ENCODE data around the gene HFE.

The HFE gene

DNA sequence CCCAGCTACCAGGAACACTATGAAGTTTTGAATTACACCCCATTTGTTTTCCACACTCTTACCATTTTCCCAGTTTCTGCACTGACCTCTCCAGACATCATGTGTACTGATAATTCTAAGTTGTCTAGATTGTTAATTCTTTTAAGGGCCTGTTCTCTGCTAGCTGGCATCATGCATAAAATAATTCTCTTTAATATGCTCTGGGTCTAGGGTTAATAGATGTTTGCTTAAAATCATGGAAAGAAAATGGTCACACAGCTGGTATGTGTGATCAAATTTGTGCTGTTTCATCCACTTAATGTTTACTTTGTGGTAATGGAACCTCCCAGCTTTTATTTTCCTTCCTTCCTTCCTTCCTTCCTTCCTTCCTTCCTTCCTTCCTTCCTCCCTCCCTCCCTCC is 49.1 kb downstream of the HFE start:
- ATAC-seq (ENCODE audit: low read depth): no peak
- TF ChIP-seq, protein P1, sequence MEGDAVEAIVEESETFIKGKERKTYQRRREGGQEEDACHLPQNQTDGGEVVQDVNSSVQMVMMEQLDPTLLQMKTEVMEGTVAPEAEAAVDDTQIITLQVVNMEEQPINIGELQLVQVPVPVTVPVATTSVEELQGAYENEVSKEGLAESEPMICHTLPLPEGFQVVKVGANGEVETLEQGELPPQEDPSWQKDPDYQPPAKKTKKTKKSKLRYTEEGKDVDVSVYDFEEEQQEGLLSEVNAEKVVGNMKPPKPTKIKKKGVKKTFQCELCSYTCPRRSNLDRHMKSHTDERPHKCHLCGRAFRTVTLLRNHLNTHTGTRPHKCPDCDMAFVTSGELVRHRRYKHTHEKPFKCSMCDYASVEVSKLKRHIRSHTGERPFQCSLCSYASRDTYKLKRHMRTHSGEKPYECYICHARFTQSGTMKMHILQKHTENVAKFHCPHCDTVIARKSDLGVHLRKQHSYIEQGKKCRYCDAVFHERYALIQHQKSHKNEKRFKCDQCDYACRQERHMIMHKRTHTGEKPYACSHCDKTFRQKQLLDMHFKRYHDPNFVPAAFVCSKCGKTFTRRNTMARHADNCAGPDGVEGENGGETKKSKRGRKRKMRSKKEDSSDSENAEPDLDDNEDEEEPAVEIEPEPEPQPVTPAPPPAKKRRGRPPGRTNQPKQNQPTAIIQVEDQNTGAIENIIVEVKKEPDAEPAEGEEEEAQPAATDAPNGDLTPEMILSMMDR (IDR thresholded peaks at IDR 0.05; ENCODE audit: poor library complexity, severe bottlenecking): no peak
- H3K36me3 ChIP-seq (ENCODE audit: low read depth): no peaks in the 10 kb centered on the region

DNA sequence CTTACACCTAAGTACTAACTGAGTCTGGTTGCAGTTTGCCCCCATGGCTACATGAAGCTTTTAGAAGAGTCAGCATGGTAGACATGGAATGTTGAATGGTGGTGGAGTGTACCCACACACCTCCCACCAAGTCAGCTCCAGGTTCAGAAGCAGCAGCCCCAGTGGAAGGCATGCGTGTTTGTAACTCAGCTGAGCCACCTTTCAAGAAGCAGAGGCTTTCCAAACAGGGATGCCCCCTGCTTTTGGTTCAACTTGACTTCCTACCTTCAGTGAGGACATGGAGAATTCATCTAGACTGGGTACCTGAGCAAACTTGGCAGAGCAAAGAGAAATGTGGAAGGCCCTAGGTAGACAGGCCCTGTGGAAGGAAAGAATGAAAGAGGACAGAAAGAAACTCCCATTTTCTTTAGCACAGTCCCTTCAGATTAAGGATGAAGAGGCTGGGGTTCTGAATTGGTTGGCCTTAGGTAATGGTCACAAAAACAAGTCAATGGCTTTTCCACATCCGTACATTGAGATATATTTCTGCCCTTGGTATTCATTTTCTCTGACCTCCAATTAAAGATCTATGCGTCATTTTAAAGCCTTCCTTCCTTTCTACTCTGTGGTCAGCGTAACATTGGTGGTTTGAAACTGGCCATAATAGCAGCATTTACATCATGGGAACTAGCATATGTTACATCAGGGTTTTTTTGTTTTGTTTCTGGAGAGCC is 53.2 kb downstream of the HFE start:
- H3K36me3 ChIP-seq (ENCODE audit: low read depth): no peaks in the 10 kb centered on the region
- DNase-seq (ENCODE audit: low spot score): no peak
- no peak for ATAC-seq (ENCODE audit: low read depth)
- TF ChIP-seq, protein P1 (IDR thresholded peaks at IDR 0.05; ENCODE audit: poor library complexity, severe bottlenecking): no peak
- H3K9me3 ChIP-seq (ENCODE audit: severe bottlenecking): no peaks in the 10 kb centered on the region
- H3K4me1 ChIP-seq (ENCODE audit: insufficient read depth, poor library complexity, severe bottlenecking): peaks cover 3% of the 10 kb centered on the region
- H3K4me3 ChIP-seq (ENCODE audit: severe bottlenecking): no peak overlapping the region
- no peak overlapping the region for H3K27ac ChIP-seq (ENCODE audit: poor library complexity, severe bottlenecking)
- no peaks in the 10 kb centered on the region for H3K27me3 ChIP-seq (ENCODE audit: insufficient read depth, poor library complexity, severe bottlenecking)

More for the DNA sequence above, 49.1 kb downstream of the HFE start:
- DNase-seq (ENCODE audit: low spot score): no peak
- no peak overlapping the region for H3K4me3 ChIP-seq (ENCODE audit: severe bottlenecking)
- no peaks in the 10 kb centered on the region for H3K27me3 ChIP-seq (ENCODE audit: insufficient read depth, poor library complexity, severe bottlenecking)
- no peaks in the 10 kb centered on the region for H3K9me3 ChIP-seq (ENCODE audit: severe bottlenecking)
- no peak overlapping the region for H3K27ac ChIP-seq (ENCODE audit: poor library complexity, severe bottlenecking)
- H3K4me1 ChIP-seq (ENCODE audit: insufficient read depth, poor library complexity, severe bottlenecking): peaks cover 3% of the 10 kb centered on the region

DNA sequence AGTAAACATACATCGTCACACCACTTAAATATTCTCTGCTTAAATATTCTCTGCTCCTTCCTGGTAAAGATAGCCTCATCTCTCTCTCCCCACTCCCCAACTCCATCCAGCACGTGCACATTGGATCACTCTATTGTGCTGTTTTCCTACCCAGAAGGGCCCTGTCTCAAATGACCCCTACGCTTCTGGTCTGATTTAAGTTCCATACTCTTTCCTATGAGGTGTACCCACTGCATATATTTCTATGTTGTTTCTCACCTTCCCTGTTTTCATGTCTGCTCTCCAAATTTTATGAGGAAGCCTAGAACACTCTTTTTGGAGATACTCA is 53.7 kb downstream of the HFE start:
- Histone ChIP-seq H3K4me3 (ENCODE audit: severe bottlenecking) (no peak overlapping the region), H3K4me1 (ENCODE audit: insufficient read depth, poor library complexity, severe bottlenecking) (peaks cover 3% of the 10 kb centered on the region), H3K27ac (ENCODE audit: poor library complexity, severe bottlenecking) (no peak overlapping the region), H3K27me3 (ENCODE audit: insufficient read depth, poor library complexity, severe bottlenecking) (no peaks in the 10 kb centered on the region), H3K36me3 (ENCODE audit: low read depth) (no peaks in the 10 kb centered on the region), H3K9me3 (ENCODE audit: severe bottlenecking) (no peaks in the 10 kb centered on the region)
- no peak for DNase-seq (ENCODE audit: low spot score)
- ATAC-seq (ENCODE audit: low read depth): no peak
- TF ChIP-seq, protein P1 (IDR thresholded peaks at IDR 0.05; ENCODE audit: poor library complexity, severe bottlenecking): no peak

DNA sequence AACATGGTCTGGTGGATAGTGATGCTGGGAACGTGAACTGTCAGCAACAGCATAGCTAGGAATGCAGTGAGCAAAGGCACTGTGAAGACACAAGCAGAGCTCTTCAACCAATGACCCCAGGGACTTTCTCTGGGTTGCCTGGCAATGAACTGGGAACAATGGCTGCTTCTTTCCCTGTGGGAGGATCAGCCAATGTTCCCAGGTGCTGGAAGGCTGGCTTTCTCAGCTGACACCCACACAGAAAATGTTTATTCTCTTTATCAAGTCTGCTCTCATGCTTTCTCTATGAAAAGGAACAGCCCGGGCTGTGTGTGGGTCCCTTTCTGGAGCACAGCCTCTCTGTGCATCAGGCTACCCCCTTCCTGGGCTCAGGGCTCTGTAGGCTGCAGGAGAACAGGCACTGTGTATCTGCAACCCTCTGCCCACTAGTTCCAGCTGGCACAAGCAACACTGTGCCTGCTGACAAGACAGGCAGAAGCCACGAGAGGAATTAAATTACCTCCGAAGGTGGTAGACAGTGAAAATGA is 54.2 kb downstream of the HFE start:
- H3K9me3 ChIP-seq (ENCODE audit: severe bottlenecking): no peaks in the 10 kb centered on the region
- H3K36me3 ChIP-seq (ENCODE audit: low read depth): no peaks in the 10 kb centered on the region
- peaks cover 3% of the 10 kb centered on the region for H3K4me1 ChIP-seq (ENCODE audit: insufficient read depth, poor library complexity, severe bottlenecking)
- DNase-seq (ENCODE audit: low spot score): no peak
- TF ChIP-seq, protein P1 (IDR thresholded peaks at IDR 0.05; ENCODE audit: poor library complexity, severe bottlenecking): no peak
- H3K27ac ChIP-seq (ENCODE audit: poor library complexity, severe bottlenecking): no peak overlapping the region
- no peak for ATAC-seq (ENCODE audit: low read depth)
- no peak overlapping the region for H3K4me3 ChIP-seq (ENCODE audit: severe bottlenecking)
- no peaks in the 10 kb centered on the region for H3K27me3 ChIP-seq (ENCODE audit: insufficient read depth, poor library complexity, severe bottlenecking)

DNA sequence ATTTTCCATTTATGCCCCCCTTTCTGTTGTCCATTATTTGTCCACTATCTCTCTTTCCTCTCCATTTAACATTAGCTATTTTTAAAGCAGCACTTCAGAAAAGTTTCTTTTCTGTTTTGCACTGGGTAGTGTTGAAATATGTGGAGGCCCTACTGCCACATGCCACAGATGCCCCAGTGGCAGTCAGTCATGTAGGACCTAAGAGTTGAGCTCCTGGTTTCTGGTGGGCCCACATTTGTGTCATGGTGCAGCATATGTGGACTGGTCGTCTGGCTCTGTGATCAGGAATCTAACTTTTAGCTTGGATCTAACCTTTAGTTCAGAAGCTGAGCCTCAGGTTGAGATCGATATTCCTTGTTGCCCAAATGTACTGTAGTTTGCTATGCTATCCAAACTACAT is 54.8 kb downstream of the HFE start:
- no peak overlapping the region for H3K4me3 ChIP-seq (ENCODE audit: severe bottlenecking)
- TF ChIP-seq, protein P1 (IDR thresholded peaks at IDR 0.05; ENCODE audit: poor library complexity, severe bottlenecking): no peak
- no peak overlapping the region for H3K27ac ChIP-seq (ENCODE audit: poor library complexity, severe bottlenecking)
- no peaks in the 10 kb centered on the region for H3K9me3 ChIP-seq (ENCODE audit: severe bottlenecking)
- DNase-seq (ENCODE audit: low spot score) (no peak), ATAC-seq (ENCODE audit: low read depth) (no peak)
- no peaks in the 10 kb centered on the region for H3K27me3 ChIP-seq (ENCODE audit: insufficient read depth, poor library complexity, severe bottlenecking)
- H3K4me1 ChIP-seq (ENCODE audit: insufficient read depth, poor library complexity, severe bottlenecking): peaks cover 3% of the 10 kb centered on the region
- H3K36me3 ChIP-seq (ENCODE audit: low read depth): no peaks in the 10 kb centered on the region

All from RWPE2 (cell line).